HepG2 (cell line): ENCODE results near the gene KCNJ14. TPM values are rescaled to one million over a fixed set of nuclear protein-coding genes. Genes with fewer than 3 reads are reported as not detected.
A peak's percentile ranks its signal among the peaks of the same experiment; 100 is the strongest.

Experiments used
- CBFB ChIP-seq: sonication (generic); formaldehyde crosslinking; IDR thresholded peaks from 2 replicates; pipeline ENCODE4 v1.4.0; 2020; ENCODE audit warnings: missing genetic modification reagents
- ETV5 ChIP-seq: IDR thresholded peaks from 2 replicates; pipeline ENCODE4 v1.6.1; 2018; ENCODE audit warnings: missing biosample characterization, missing genetic modification reagents, inconsistent platforms, borderline replicate concordance
- GLMP ChIP-seq: sonication (generic); formaldehyde crosslinking; IDR thresholded peaks from 2 replicates; pipeline ENCODE4 v1.9.0; 2021; ENCODE audit warnings: missing genetic modification reagents, mild to moderate bottlenecking, borderline replicate concordance
- HHEX ChIP-seq: IDR thresholded peaks from 2 replicates; pipeline ENCODE4 v1.6.1; 2016; ENCODE audit warnings: control low read depth
- NFE2L2 ChIP-seq: fragments of 150-350 bp; IDR thresholded peaks from 2 replicates; pipeline ENCODE4 v1.6.1; 2014; ENCODE audit warnings: low read length
- PAX8 ChIP-seq: sonication (generic); formaldehyde crosslinking; IDR thresholded peaks from 2 replicates; pipeline ENCODE4 v1.8.0; 2022; ENCODE audit warnings: mild to moderate bottlenecking, missing genetic modification reagents, borderline replicate concordance
- RARG ChIP-seq: sonication (generic); formaldehyde crosslinking; IDR thresholded peaks from 2 replicates; pipeline ENCODE4 v1.4.0; 2020; ENCODE audit warnings: low read depth, mild to moderate bottlenecking, missing genetic modification reagents
- SIX4 ChIP-seq: sonication (generic); formaldehyde crosslinking; IDR thresholded peaks from 2 replicates; pipeline ENCODE4 v1.4.0; 2020; ENCODE audit warnings: missing genetic modification reagents
- SMAD1 ChIP-seq: sonication (generic); formaldehyde crosslinking; IDR thresholded peaks from 2 replicates; pipeline ENCODE4 v1.4.0; 2020; ENCODE audit warnings: missing genetic modification reagents, low read depth, mild to moderate bottlenecking, borderline replicate concordance
- SMARCC2 ChIP-seq: fragments of 450-650 bp; IDR thresholded peaks from 2 replicates; pipeline ENCODE4 v1.6.1; 2017; ENCODE audit warnings: antibody characterized with exemption, mild to moderate bottlenecking
- SNAPC4 ChIP-seq: sonication (generic); formaldehyde crosslinking; IDR thresholded peaks from 2 replicates; pipeline ENCODE4 v1.4.0; 2020; ENCODE audit warnings: mild to moderate bottlenecking, missing genetic modification reagents
- ZEB1 ChIP-seq: IDR thresholded peaks from 2 replicates; pipeline ENCODE4 v1.6.1; 2012; ENCODE audit warnings: mild to moderate bottlenecking, low read depth, inconsistent platforms; ENCODE audit not compliant: insufficient replicate concordance
- ZNF235 ChIP-seq: sonication (generic); formaldehyde crosslinking; IDR thresholded peaks from 2 replicates; pipeline ENCODE4 v1.8.1; 2023; ENCODE audit warnings: mild to moderate bottlenecking, missing genetic modification reagents, borderline replicate concordance
- ZNF329 ChIP-seq: sonication (generic); formaldehyde crosslinking; IDR thresholded peaks from 2 replicates; pipeline ENCODE4 v1.9.0; 2021; ENCODE audit warnings: low read depth, mild to moderate bottlenecking, missing genetic modification reagents
- ZNF629 ChIP-seq: sonication (generic); formaldehyde crosslinking; conservative IDR thresholded peaks from 2 replicates; pipeline ENCODE4 v1.5.0; 2020; ENCODE audit warnings: missing genetic modification reagents
- ZNF639 ChIP-seq: conservative IDR thresholded peaks from 2 replicates; pipeline ENCODE4 v1.6.1; 2018; ENCODE audit warnings: missing genetic modification reagents
- ZNF772 ChIP-seq: sonication (generic); formaldehyde crosslinking; IDR thresholded peaks from 2 replicates; pipeline ENCODE4 v1.5.0; 2020; ENCODE audit warnings: mild to moderate bottlenecking, missing genetic modification reagents
- ZNF841 ChIP-seq: sonication (generic); formaldehyde crosslinking; IDR thresholded peaks from 2 replicates; pipeline ENCODE4 v1.8.1; 2023; ENCODE audit warnings: missing genetic modification reagents, borderline replicate concordance
- polyA plus RNA-seq, 8 experiments: library from polyadenylated mRNA; depleted of rRNA in 3 of 8; stranded (reverse) in 7 of 8; unstranded in 1 of 8; fragments of >200 nt; fragmentation: Illumina TruSeq in 4 of 8; extraction: Trizol in 4 of 8; gene quantifications; 2 replicates each; pipeline versions ENCODE4 v1.2.1 to v1.2.3, GENCODE V29; 2011 to 2016; ENCODE audit warnings: low read depth in 4 of 8, missing spikeins in 1 of 8, mixed read lengths in 1 of 8; ENCODE audit not compliant: insufficient read depth in 1 of 8
- total RNA-seq, 5 experiments: library from RNA; depleted of rRNA; stranded (reverse); fragments of >200 nt; fragmentation: Illumina TruSeq; extraction: Trizol; gene quantifications; 2 replicates each; pipeline ENCODE4 v1.2.3, GENCODE V29; 2016; ENCODE audit warnings: low read depth in 1 of 5
- TF ChIP-seq, protein P1 (sequence below): sonication (generic); formaldehyde crosslinking; IDR thresholded peaks from 2 replicates; pipeline ENCODE4 v1.5.0; 2020; ENCODE audit warnings: mild to moderate bottlenecking, missing genetic modification reagents
- TF ChIP-seq, protein P2 (sequence below): sonication (generic); formaldehyde crosslinking; IDR thresholded peaks from 2 replicates; pipeline ENCODE4 v1.5.1; 2020; ENCODE audit warnings: missing genetic modification reagents, mild to moderate bottlenecking, borderline replicate concordance

The KCNJ14 gene
- total and polyA plus RNA-seq, 2 of the 13 experiments (the other 11 are each of a cell fraction or from before 2014, with no cell fraction given), result 0.20 to 0.51 TPM

- no peak for TF ChIP-seq NFE2L2
- no peak for TF ChIP-seq ZEB1
- TF ChIP-seq SMARCC2, result no peak
- TF ChIP-seq GLMP (CRISPR knock-in tag), result no peak
- TF ChIP-seq ZNF772, result no peak
- TF ChIP-seq SIX4 (CRISPR knock-in tag), result no peak
- TF ChIP-seq CBFB (CRISPR knock-in tag), result no peak
- TF ChIP-seq ZNF235 (CRISPR knock-in tag), result no peak
- TF ChIP-seq ZNF629, result no peak
- TF ChIP-seq SNAPC4 (CRISPR knock-in tag), result no peak
- no peak for TF ChIP-seq RARG (CRISPR knock-in tag)
- no peak for TF ChIP-seq ZNF329
- no peak for TF ChIP-seq SMAD1 (CRISPR knock-in tag)
- TF ChIP-seq ZNF841 (CRISPR knock-in tag), result no peak
- TF ChIP-seq, protein P1, sequence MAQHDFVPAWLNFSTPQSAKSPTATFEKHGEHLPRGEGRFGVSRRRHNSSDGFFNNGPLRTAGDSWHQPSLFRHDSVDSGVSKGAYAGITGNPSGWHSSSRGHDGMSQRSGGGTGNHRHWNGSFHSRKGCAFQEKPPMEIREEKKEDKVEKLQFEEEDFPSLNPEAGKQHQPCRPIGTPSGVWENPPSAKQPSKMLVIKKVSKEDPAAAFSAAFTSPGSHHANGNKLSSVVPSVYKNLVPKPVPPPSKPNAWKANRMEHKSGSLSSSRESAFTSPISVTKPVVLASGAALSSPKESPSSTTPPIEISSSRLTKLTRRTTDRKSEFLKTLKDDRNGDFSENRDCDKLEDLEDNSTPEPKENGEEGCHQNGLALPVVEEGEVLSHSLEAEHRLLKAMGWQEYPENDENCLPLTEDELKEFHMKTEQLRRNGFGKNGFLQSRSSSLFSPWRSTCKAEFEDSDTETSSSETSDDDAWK (CRISPR knock-in tag), result no peak
- no peak for TF ChIP-seq ETV5 (CRISPR knock-in tag)
- no peak for TF ChIP-seq HHEX
- TF ChIP-seq PAX8 (CRISPR knock-in tag), result 0 out of 2 replicates have a peak, but pooled peaks have one; percentile 37
- TF ChIP-seq, protein P2, sequence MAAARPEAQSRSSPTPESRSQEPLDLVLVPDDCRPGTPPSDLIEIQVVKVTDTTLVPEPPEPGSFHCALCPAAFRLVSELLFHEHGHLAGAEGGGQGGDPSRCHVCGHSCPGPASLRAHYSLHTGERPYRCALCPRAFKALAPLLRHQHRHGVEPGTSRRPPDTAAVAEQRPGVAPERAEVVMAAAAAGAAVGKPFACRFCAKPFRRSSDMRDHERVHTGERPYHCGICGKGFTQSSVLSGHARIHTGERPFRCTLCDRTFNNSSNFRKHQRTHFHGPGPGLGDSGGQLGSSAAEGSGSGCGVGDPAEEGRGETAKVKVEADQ (CRISPR knock-in tag), result no peak
- TF ChIP-seq ZNF639 (CRISPR knock-in tag), result no peak
Observed at GRCh38 chr19:48501494-48502349, 46.3 kb downstream of the KCNJ14 start (continued).
